NB4 (cell line): ENCODE results near the gene TFEB.

Experiments used
- DNase-seq: peaks from one replicate; pipeline ENCODE4 v3.0.0; 2010; ENCODE audit warnings: low read depth
- H3K4me3 ChIP-seq: one replicate; pipeline ENCODE4 v1.5.1; 2011; ENCODE audit warnings: mild to moderate bottlenecking, low read depth, low read length, moderate library complexity
- MYC ChIP-seq: IDR thresholded peaks from 2 replicates; pipeline ENCODE4 v1.6.1; 2011; ENCODE audit warnings: low read depth, low read length
- POLR2A ChIP-seq: IDR thresholded peaks from 2 replicates; pipeline ENCODE4 v1.6.1; 2011; ENCODE audit warnings: mild to moderate bottlenecking; ENCODE audit not compliant: insufficient read length; ENCODE audit errors: extremely low read depth
- TF ChIP-seq, protein P1 (sequence below): IDR thresholded peaks from 2 replicates; pipeline ENCODE4 v1.6.1; 2011; ENCODE audit warnings: low read depth, low read length
- TF ChIP-seq, protein P2 (sequence below): IDR thresholded peaks from one replicate; pipeline ENCODE4 v1.5.1; 2012; ENCODE audit warnings: low read depth, low read length

The TFEB gene

DNA sequence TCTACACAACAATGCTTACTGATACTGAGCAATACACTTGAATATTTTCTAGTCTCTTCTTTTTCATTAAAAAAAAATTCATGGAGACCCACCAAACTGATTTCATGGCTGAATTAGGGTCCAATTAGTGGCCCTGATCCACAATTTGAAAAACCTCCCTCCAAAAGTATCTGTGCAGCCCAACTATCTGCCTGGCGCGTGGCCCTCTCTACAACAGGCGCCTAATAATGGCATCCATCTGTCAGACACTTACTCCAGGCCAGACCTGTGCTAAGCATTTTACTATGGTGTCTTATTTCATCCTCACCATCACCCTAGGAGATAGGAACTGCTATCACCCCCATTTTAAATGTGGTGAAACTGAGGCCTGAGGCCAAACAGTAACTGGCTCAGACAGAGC lies 14.0 kb downstream of the TFEB start:
- no peak overlapping the region for H3K4me3 ChIP-seq
- DNase-seq: no peak
- TF ChIP-seq, protein P1, sequence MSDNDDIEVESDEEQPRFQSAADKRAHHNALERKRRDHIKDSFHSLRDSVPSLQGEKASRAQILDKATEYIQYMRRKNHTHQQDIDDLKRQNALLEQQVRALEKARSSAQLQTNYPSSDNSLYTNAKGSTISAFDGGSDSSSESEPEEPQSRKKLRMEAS: no peak
- TF ChIP-seq, protein P2, sequence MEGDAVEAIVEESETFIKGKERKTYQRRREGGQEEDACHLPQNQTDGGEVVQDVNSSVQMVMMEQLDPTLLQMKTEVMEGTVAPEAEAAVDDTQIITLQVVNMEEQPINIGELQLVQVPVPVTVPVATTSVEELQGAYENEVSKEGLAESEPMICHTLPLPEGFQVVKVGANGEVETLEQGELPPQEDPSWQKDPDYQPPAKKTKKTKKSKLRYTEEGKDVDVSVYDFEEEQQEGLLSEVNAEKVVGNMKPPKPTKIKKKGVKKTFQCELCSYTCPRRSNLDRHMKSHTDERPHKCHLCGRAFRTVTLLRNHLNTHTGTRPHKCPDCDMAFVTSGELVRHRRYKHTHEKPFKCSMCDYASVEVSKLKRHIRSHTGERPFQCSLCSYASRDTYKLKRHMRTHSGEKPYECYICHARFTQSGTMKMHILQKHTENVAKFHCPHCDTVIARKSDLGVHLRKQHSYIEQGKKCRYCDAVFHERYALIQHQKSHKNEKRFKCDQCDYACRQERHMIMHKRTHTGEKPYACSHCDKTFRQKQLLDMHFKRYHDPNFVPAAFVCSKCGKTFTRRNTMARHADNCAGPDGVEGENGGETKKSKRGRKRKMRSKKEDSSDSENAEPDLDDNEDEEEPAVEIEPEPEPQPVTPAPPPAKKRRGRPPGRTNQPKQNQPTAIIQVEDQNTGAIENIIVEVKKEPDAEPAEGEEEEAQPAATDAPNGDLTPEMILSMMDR: no peak
- TF ChIP-seq MYC: no peak

DNA sequence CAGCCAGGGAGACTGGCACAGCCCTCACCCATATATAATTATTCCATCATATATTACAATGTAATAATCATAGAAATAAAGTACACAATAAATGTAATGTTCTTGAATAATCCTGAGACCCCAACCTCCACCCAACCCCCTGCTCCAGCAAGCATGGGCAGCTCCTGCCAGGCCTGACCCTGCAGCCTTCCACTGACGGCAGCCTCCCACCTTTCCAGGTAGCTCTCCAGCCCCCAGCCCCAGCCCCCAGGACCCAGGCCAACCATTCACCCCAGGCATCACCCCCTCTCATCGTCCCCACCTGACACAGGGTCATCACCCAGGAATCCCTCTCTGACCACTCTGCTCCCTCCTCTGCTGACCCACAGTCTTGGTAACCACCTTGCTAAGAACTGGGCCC lies 14.6 kb downstream of the TFEB start:
- TF ChIP-seq, protein P2: no peak
- TF ChIP-seq, protein P1: no peak
- TF ChIP-seq MYC (no peak), POLR2A (no peak)
- DNase-seq: no peak
- no peak overlapping the region for H3K4me3 ChIP-seq

DNA sequence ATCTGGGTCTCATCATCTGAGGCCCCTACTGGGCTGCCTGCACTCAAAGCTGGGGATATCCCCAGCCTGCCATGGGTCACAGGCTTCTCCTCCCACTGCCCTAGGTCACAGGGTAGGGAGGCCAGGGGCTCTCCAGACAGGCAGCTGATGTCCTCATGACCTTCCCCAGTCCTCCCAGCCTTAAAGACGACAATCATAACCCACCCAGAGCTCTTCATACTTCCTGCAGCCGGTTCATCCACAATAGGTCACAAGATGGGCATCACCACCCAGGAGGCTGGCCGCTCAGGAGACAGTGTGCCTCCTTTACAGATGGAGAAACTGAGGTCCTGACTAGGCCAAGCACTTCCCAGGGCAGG lies 15.2 kb downstream of the TFEB start:
- H3K4me3 ChIP-seq: no peak overlapping the region
- DNase-seq: no peak
- TF ChIP-seq POLR2A: no peak
- TF ChIP-seq, protein P2: no peak
- TF ChIP-seq MYC: no peak
- TF ChIP-seq, protein P1: no peak

DNA sequence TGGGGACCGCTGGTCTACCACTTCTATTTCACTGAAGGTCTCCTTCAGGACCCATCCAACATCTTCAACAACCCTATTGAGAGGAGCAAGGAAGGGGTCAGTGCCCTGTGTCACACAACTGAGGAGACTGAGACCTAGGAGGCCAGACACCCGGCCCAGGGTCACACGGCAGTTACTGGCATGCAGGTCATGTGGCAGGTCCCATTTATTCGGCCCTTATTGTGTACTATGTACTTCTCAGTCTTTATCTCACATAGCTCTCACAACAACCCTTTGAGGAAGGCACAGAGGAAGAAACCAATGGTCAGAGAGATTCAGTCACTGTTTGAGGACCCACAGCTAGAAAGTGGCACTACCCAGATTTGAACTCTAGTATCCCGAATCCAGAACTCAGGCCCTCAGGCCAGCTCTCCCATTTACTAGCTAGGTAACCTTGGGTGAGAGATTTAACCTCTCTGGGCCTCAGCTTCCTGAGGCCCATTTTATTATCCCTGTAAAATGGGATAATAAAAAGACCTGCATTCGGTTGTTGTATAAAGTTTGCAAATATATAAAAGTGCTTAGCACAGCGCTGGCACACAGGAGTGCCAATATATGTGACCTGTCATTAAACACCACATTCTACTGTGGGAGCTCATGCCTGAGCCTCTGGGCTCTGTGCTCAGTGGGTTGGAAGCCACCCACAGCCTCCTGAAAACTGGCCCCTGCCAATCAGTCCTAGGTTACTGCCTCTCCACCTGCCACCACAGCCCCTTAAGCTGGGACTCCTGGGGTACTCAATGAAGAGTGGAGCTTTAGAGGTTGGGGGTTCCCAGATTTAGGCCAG lies 15.8 kb downstream of the TFEB start:
- no peak overlapping the region for H3K4me3 ChIP-seq
- DNase-seq: no peak
- TF ChIP-seq, protein P2: no peak
- TF ChIP-seq, protein P1: no peak
- TF ChIP-seq POLR2A: no peak
- no peak for TF ChIP-seq MYC

DNA sequence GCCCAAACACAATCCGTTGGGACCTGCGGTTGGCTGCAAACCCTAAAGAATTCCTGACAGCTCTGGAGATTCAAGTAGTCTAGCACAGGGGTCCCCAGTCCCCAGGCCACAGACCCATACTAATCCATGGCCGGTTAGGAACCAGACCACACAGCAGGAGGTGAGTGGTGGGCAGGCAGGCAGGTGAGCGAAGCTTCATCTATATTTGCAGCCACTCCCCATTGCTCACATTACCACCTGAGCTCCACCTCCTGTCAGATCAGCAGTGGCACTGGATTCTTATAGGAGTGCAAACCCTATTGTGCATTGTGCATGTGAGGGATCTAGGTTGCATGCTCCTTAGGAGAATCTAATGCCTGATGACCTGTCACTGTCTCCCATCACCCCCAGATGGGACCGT lies 16.6 kb downstream of the TFEB start:
- DNase-seq: no peak
- TF ChIP-seq, protein P1: no peak
- TF ChIP-seq POLR2A: no peak
- TF ChIP-seq, protein P2: no peak
- no peak for TF ChIP-seq MYC
- no peak overlapping the region for H3K4me3 ChIP-seq
